Measurements from ENCODE around the gene RNU6-1.

RNU6-1 gene

DNA sequence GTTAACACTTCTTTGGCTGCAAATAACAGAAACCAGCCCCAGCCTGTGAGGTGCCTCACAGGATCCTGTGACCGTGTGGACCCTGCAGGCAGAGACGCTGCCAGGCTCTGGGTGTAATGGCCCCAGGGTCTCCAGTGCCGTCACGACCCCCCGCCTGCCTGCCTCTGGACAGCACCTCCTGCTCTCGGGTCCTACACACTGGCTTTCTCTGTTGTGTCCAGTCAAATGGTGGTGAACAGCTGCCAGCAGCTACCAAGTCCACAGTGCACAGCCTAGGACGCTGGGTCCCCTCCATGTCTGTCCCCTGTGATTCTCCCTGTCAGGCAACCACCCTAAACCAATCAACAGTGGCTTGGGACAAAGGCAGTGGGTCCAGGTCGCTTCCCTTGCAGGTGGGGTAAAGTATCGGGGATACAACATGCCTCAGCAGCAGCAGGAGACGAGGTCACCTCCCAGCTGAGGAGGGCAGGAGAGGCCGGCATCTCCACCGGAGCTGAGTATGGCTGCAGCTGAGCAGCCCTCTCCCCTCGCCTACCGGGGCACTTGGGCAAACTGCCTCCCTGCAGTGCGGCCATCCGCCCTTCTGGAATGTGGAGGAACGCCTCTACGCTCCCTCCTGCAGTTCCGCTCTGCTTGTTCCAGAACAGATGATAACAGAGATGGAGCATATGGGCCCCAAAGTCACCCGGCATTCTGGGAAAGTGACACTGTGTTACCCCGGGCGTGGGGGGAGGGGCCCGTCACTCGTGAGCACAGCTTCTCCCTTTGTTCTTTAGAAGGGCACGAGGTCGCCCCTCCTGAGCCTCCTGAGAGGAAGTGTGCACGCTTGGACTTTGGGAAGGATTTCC lies 35.6 kb downstream of the RNU6-1 start:
- DNase-seq: no peak
- Histone ChIP-seq H3K36me3 (ENCODE audit: control insufficient read depth, insufficient read depth, low read length) (peaks cover 5% of the 10 kb centered on the region), H3K9me3 (ENCODE audit: control insufficient read depth, low read length) (no peaks in the 10 kb centered on the region), H3K27me3 (replicated peaks; ENCODE audit: control insufficient read depth, insufficient read depth, low read length, poor library complexity, severe bottlenecking) (no peaks in the 10 kb centered on the region), H3K4me3 (ENCODE audit: insufficient read depth, low read depth, low read length, poor library complexity, severe bottlenecking) (no peak overlapping the region), H3K4me1 (ENCODE audit: control insufficient read depth, insufficient read depth, low read length, poor library complexity, severe bottlenecking) (no peaks in the 10 kb centered on the region), H3K27ac (ENCODE audit: insufficient read depth, low read length, poor library complexity, severe bottlenecking) (no peak overlapping the region)

- H3K9me3 ChIP-seq (ENCODE audit: control insufficient read depth, low read length): no peaks in the 10 kb centered on the region
- H3K27ac ChIP-seq (ENCODE audit: insufficient read depth, low read length, poor library complexity, severe bottlenecking): no peak overlapping the region
- no peaks in the 10 kb centered on the region for H3K27me3 ChIP-seq (replicated peaks; ENCODE audit: control insufficient read depth, insufficient read depth, low read length, poor library complexity, severe bottlenecking)
- H3K36me3 ChIP-seq (ENCODE audit: control insufficient read depth, insufficient read depth, low read length): peaks cover 5% of the 10 kb centered on the region
- no peak overlapping the region for H3K4me3 ChIP-seq (ENCODE audit: insufficient read depth, low read depth, low read length, poor library complexity, severe bottlenecking)
- DNase-seq: no peak
- no peaks in the 10 kb centered on the region for H3K4me1 ChIP-seq (ENCODE audit: control insufficient read depth, insufficient read depth, low read length, poor library complexity, severe bottlenecking)
Measured at GRCh38 chr15:67803299-67803698, 36.5 kb downstream of the RNU6-1 start.

DNA sequence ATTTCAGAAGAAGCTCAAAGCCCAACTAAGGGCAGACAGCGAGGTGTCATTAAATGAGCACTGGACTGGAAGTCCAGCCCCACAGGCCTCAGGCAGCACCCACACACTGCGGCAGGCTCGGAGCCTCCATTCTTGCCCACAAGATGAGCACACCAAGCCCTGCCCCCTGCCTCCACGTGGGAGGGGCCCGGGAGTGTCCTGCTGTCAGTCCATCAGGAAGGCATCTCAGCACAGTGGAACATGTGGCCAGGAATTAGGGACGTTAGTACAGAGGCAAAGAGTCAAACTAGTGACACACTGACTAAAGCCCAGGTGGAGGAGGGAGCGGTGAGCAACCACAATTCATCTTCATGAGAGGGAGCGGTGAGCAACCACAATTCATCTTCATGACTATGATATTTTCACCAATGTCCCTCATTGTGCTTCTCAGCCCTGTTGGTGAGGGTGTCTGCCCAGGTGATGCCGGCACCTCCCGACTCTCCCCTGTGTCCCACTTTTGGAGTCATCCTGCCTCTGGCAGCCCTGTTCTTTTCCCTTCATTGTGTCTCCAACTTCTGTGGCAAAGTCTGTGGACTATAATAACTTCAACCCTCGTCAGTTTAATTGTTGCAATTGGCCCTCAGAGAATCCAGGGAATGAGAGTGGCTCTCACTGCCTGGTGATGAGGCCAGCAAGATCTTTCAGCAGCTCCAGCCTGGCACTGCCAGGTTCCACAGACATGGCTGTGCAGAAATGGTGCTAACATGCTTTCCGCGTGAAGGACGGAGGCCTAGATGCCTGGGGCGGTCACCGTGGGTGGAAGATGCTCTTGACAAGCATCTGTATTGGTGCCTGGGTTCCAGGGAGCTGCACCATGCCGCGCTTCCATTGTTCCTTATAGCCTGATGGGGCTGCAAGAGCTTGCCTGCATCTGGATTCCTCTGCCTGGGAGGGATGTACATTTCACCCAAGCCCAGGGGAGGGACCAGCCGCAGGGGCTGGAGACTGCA lies 37.6 kb downstream of the RNU6-1 start:
- no peaks in the 10 kb centered on the region for H3K9me3 ChIP-seq (ENCODE audit: control insufficient read depth, low read length)
- H3K4me1 ChIP-seq (ENCODE audit: control insufficient read depth, insufficient read depth, low read length, poor library complexity, severe bottlenecking): no peaks in the 10 kb centered on the region
- no peak overlapping the region for H3K4me3 ChIP-seq (ENCODE audit: insufficient read depth, low read depth, low read length, poor library complexity, severe bottlenecking)
- H3K36me3 ChIP-seq (ENCODE audit: control insufficient read depth, insufficient read depth, low read length): peaks cover 5% of the 10 kb centered on the region
- no peaks in the 10 kb centered on the region for H3K27me3 ChIP-seq (replicated peaks; ENCODE audit: control insufficient read depth, insufficient read depth, low read length, poor library complexity, severe bottlenecking)
- no peak overlapping the region for H3K27ac ChIP-seq (ENCODE audit: insufficient read depth, low read length, poor library complexity, severe bottlenecking)
- no peak for DNase-seq

DNA sequence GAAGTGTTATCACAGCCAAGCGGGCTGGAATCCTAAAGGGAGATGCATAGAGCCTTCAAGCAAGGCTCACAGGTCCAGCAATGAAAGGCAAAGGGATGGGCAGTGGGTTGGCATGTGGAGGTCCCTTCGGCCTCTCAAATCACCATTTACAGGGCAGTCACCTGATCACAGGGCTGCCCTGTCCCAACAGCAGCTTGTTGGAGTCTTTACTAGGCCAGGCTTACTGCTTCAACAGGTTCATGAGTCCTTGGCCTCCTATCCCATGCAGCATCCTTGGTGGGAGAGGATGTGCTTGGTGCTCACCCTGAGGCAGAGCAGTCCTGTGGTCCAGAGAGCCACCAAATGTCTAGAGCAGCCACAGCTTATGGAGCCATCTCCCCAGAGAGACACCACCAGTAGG lies 38.7 kb downstream of the RNU6-1 start:
- H3K27ac ChIP-seq (ENCODE audit: insufficient read depth, low read length, poor library complexity, severe bottlenecking): no peak overlapping the region
- H3K9me3 ChIP-seq (ENCODE audit: control insufficient read depth, low read length): no peaks in the 10 kb centered on the region
- H3K27me3 ChIP-seq (replicated peaks; ENCODE audit: control insufficient read depth, insufficient read depth, low read length, poor library complexity, severe bottlenecking): no peaks in the 10 kb centered on the region
- no peak for DNase-seq
- H3K4me1 ChIP-seq (ENCODE audit: control insufficient read depth, insufficient read depth, low read length, poor library complexity, severe bottlenecking): no peaks in the 10 kb centered on the region
- H3K4me3 ChIP-seq (ENCODE audit: insufficient read depth, low read depth, low read length, poor library complexity, severe bottlenecking): no peak overlapping the region
- H3K36me3 ChIP-seq (ENCODE audit: control insufficient read depth, insufficient read depth, low read length): no peaks in the 10 kb centered on the region

DNA sequence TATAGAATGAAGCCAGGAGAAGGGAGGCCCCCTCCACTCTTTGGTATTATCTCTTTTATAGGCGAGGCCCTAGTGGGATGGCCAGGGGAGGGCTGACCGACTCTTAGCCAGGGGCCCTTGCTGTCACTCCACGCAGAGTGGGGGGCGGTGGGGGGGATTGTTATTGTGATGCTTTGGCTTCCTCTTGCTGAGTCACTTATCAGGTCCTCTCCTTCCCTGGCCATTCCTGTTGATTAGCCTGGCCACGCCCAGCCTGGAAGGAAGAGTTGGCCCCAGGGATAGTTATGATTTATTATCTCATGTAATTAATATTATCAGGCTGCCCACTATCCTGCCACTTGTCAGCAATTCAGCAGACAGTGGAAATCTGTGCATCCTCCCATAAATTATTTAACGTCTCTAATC lies 40.0 kb downstream of the RNU6-1 start:
- no peak for DNase-seq
- Histone ChIP-seq H3K36me3 (ENCODE audit: control insufficient read depth, insufficient read depth, low read length) (no peaks in the 10 kb centered on the region), H3K4me3 (ENCODE audit: insufficient read depth, low read depth, low read length, poor library complexity, severe bottlenecking) (no peak overlapping the region), H3K27ac (ENCODE audit: insufficient read depth, low read length, poor library complexity, severe bottlenecking) (no peak overlapping the region), H3K9me3 (ENCODE audit: control insufficient read depth, low read length) (no peaks in the 10 kb centered on the region), H3K4me1 (ENCODE audit: control insufficient read depth, insufficient read depth, low read length, poor library complexity, severe bottlenecking) (no peaks in the 10 kb centered on the region), H3K27me3 (replicated peaks; ENCODE audit: control insufficient read depth, insufficient read depth, low read length, poor library complexity, severe bottlenecking) (no peaks in the 10 kb centered on the region)

DNA sequence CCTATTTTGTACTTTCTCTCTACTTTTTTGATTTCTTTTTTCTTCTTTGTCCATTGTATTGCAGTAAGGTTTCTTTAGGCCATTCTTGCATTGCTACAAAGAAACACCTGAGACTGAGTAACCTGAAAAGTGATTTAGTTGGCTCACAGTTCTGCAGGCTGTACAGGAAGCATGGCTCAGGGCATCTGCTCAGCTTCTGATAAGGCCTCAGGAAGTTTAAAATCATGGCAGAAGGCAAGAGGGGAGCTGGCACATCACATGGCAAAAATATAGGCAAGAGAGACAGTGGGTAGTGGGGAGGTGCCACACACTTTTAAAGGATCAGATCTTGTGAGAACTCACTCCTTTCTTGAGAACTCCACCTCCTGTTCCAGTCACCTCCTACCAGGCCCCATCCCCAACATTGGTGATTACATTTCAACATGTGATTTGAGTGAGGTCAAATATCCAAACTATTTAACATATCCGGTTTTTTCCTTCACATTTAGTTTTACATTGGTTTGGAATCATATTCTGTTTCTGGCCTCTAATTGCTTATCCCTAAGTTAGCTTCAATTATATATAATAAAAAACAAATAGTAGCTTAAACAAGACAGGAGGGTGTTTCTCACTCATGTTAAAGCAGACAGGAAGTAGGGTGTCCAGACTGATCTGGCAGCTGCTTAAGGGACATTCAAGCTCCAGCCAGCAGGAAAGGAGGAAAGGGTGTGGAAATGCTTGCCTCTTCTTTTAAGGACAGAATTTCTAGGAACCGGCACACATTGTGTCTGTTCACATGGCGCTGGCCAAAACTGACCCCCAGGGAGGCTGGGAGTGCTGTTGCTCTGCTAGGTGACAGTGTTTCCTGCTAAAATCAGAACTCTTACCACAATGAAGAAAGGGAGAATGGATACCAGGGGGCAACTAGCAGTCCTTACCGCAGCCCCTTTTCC lies 43.4 kb downstream of the RNU6-1 start:
- Histone ChIP-seq H3K27me3 (replicated peaks; ENCODE audit: control insufficient read depth, insufficient read depth, low read length, poor library complexity, severe bottlenecking) (no peaks in the 10 kb centered on the region), H3K36me3 (ENCODE audit: control insufficient read depth, insufficient read depth, low read length) (no peaks in the 10 kb centered on the region), H3K4me3 (ENCODE audit: insufficient read depth, low read depth, low read length, poor library complexity, severe bottlenecking) (no peak overlapping the region), H3K27ac (ENCODE audit: insufficient read depth, low read length, poor library complexity, severe bottlenecking) (no peak overlapping the region), H3K4me1 (ENCODE audit: control insufficient read depth, insufficient read depth, low read length, poor library complexity, severe bottlenecking) (no peaks in the 10 kb centered on the region), H3K9me3 (ENCODE audit: control insufficient read depth, low read length) (no peaks in the 10 kb centered on the region)
- no peak for DNase-seq

- H3K27ac ChIP-seq (ENCODE audit: insufficient read depth, low read length, poor library complexity, severe bottlenecking): no peak overlapping the region
- DNase-seq: no peak
- H3K4me1 ChIP-seq (ENCODE audit: control insufficient read depth, insufficient read depth, low read length, poor library complexity, severe bottlenecking): no peaks in the 10 kb centered on the region
- H3K27me3 ChIP-seq (replicated peaks; ENCODE audit: control insufficient read depth, insufficient read depth, low read length, poor library complexity, severe bottlenecking): no peaks in the 10 kb centered on the region
- no peak overlapping the region for H3K4me3 ChIP-seq (ENCODE audit: insufficient read depth, low read depth, low read length, poor library complexity, severe bottlenecking)
- no peaks in the 10 kb centered on the region for H3K36me3 ChIP-seq (ENCODE audit: control insufficient read depth, insufficient read depth, low read length)
- no peaks in the 10 kb centered on the region for H3K9me3 ChIP-seq (ENCODE audit: control insufficient read depth, low read length)
Measured at GRCh38 chr15:67794832-67795574, 44.8 kb downstream of the RNU6-1 start.

DNA sequence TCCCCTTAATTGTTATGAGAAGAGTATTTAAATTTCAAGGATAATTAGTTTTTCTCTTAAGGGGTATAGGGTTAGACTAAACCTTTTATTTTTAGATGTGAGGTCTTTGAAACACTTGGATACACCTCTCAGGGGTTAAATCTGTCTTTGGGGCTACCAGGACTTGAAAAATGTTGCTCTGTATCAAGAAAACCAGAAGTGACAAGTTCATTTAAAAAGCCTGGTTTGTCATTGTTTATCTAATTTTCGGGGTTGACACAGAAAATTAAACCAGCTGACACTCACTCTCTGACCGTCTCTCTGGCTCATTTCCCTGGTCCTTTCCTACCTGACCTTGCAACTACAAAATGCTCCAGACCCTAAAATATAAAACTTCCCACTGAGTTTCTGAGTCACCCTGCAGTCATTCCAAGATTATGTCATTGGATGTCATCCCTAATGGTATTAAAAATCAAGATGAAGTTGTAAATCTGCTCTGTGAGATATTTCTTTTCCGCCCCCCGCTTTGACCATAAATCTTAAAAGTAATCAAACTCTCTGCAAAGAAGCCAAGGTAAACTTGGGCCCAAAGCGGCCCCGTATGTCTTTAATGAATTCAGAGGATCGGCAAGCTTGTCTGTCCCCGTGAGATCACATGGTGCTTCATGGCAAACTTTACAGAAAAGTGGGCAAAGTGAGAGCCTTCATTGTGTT lies 47.4 kb downstream of the RNU6-1 start:
- no peaks in the 10 kb centered on the region for H3K9me3 ChIP-seq (ENCODE audit: control insufficient read depth, low read length)
- H3K27ac ChIP-seq (ENCODE audit: insufficient read depth, low read length, poor library complexity, severe bottlenecking): no peak overlapping the region
- H3K4me1 ChIP-seq (ENCODE audit: control insufficient read depth, insufficient read depth, low read length, poor library complexity, severe bottlenecking): no peaks in the 10 kb centered on the region
- H3K4me3 ChIP-seq (ENCODE audit: insufficient read depth, low read depth, low read length, poor library complexity, severe bottlenecking): no peak overlapping the region
- no peak for DNase-seq
- H3K27me3 ChIP-seq (replicated peaks; ENCODE audit: control insufficient read depth, insufficient read depth, low read length, poor library complexity, severe bottlenecking): no peaks in the 10 kb centered on the region
- no peaks in the 10 kb centered on the region for H3K36me3 ChIP-seq (ENCODE audit: control insufficient read depth, insufficient read depth, low read length)

Measured in effector memory CD4-positive, alpha-beta T cell (primary cell).